HCT116 (cell line): ENCODE measurements around the gene SNAI1. TPM values are rescaled to one million over a fixed set of nuclear protein-coding genes. Genes with fewer than 3 reads are reported as not detected.

ENCODE experiments used
- ATAC-seq: fragments of 200-7000 bp; cut with Tn5 transposase; 2 replicates; pipeline ENCODE4 v1.9.1; 2020; ENCODE audit warnings: mild to moderate bottlenecking, moderate library complexity
- BruUV-seq: library from RNA; stranded (reverse); fragments of 400-500 nt; replicated peaks from 2 replicates; lab custom pipeline; 2021; lab: Mats Ljungman, UMichigan
- CTCF ChIA-PET: fragments of 300-600 bp; sonication (Branson Sonifier 250); formaldehyde crosslinking; loops from one replicate; lab custom pipeline; 2021; ENCODE audit warnings: antibody characterized with exemption; lab: Charles Lee
- POLR2A ChIA-PET: fragments of 300-600, 350-600 bp; sonication (Branson Sonifier 250); formaldehyde crosslinking; loops from one replicate; lab custom pipeline; 2021; ENCODE audit warnings: antibody characterized with exemption; lab: Charles Lee
- RAD21 ChIA-PET, 2 experiments: fragments of 300-600 bp; sonication (Branson Sonifier 250); formaldehyde crosslinking; loops; one replicate each; lab custom pipeline; 2023; ENCODE audit warnings: low total read pairs in 2 of 2; ENCODE audit not compliant: uncharacterized antibody in 2 of 2, unreplicated experiment in 2 of 2, low non-redundant PET in 1 of 2; lab: Charles Lee
- DNase-seq: peaks from one replicate; pipeline ENCODE4 v3.0.0-alpha.2; 2010; ENCODE audit warnings: low read depth, low spot score
- H2AFZ ChIP-seq: fragments of 200-600 bp; shearing (Covaris generic), sonication (generic); 2 replicates; pipeline ENCODE4 v1.6.1; 2017; ENCODE audit warnings: low read depth, mixed run types, mixed read lengths, antibody characterized with exemption, low read length; ENCODE audit not compliant: poor library complexity, severe bottlenecking
- H3K27ac ChIP-seq: 2 replicates; pipeline ENCODE4 v1.5.1; 2012; ENCODE audit warnings: low read depth, low read length
- H3K27me3 ChIP-seq: fragments of 200-600 bp; sonication (generic); 2 replicates; pipeline ENCODE4 v1.6.1; 2016; ENCODE audit warnings: mixed run types, low read length, mixed read lengths; ENCODE audit not compliant: insufficient read depth
- H3K36me3 ChIP-seq, 2 experiments: fragments of 200-500 bp in 1 of 2; fragments of 200-600 bp in 1 of 2; sonication (Bioruptor generic) in 1 of 2; sonication (generic) in 1 of 2; 2 replicates each; pipeline versions ENCODE4 v1.5.1 to v1.6.1; 2014 to 2016; ENCODE audit warnings: low read length in 2 of 2, inconsistent platforms in 1 of 2, mixed read lengths in 1 of 2, mixed run types in 1 of 2; ENCODE audit not compliant: insufficient read depth in 2 of 2, control insufficient read depth in 1 of 2
- H3K4me1 ChIP-seq, 2 experiments: fragments of 200-600 bp in 1 of 2; sonication (generic) in 1 of 2; 2 replicates each; pipeline versions ENCODE4 v1.5.1 to v1.6.1; 2012 to 2017; ENCODE audit warnings: low read length in 2 of 2, inconsistent platforms in 1 of 2, mild to moderate bottlenecking in 1 of 2, mixed read lengths in 1 of 2, mixed run types in 1 of 2, moderate library complexity in 1 of 2; ENCODE audit not compliant: insufficient read depth in 2 of 2, control insufficient read depth in 1 of 2
- H3K4me2 ChIP-seq: fragments of 200-600 bp; sonication (generic); 2 replicates; pipeline ENCODE4 v1.6.1; 2017; ENCODE audit warnings: mixed run types, low read length, mixed read lengths
- H3K4me3 ChIP-seq, 2 experiments: fragments of 200-600 bp in 1 of 2; sonication (generic) in 1 of 2; replicated peaks in 1 of 2; 2 replicates each; pipeline ENCODE4 v1.5.1; 2011 to 2016; ENCODE audit warnings: low read length in 2 of 2, control low read depth in 1 of 2, low read depth in 1 of 2, mild to moderate bottlenecking in 1 of 2, mixed read lengths in 1 of 2, mixed run types in 1 of 2
- H3K79me2 ChIP-seq: fragments of 200-600 bp; sonication (generic); 2 replicates; pipeline ENCODE4 v1.6.1; 2017; ENCODE audit warnings: mild to moderate bottlenecking, mixed run types, low read length, moderate library complexity, mixed read lengths; ENCODE audit not compliant: insufficient read depth
- H3K9ac ChIP-seq: fragments of 200-600 bp; sonication (generic); 2 replicates; pipeline ENCODE4 v1.6.1; 2016; ENCODE audit warnings: low read length, mixed read lengths
- H3K9me2 ChIP-seq: fragments of 200-600 bp; sonication (generic), shearing (Covaris generic); 2 replicates; pipeline ENCODE4 v1.6.1; 2017; ENCODE audit warnings: mixed run types, mild to moderate bottlenecking, moderate library complexity; ENCODE audit not compliant: insufficient read depth
- H3K9me3 ChIP-seq, 2 experiments: fragments of 200-500 bp in 1 of 2; fragments of 200-600 bp in 1 of 2; sonication (Bioruptor generic) in 1 of 2; sonication (generic) in 1 of 2; 2 replicates each; pipeline ENCODE4 v1.6.1; 2014 to 2017; ENCODE audit warnings: low read length in 2 of 2, mixed read lengths in 2 of 2, inconsistent platforms in 1 of 2, low read depth in 1 of 2, mild to moderate bottlenecking in 1 of 2, mixed run types in 1 of 2, moderate library complexity in 1 of 2; ENCODE audit not compliant: control insufficient read depth in 1 of 2, insufficient read depth in 1 of 2
- H4K20me1 ChIP-seq: fragments of 200-600 bp; sonication (generic), shearing (Covaris generic); 2 replicates; pipeline ENCODE4 v1.6.1; 2017; ENCODE audit warnings: mixed run types, mild to moderate bottlenecking, moderate library complexity; ENCODE audit not compliant: insufficient read depth
- CBX3 ChIP-seq: IDR thresholded peaks from 2 replicates; pipeline ENCODE4 v1.6.1; 2012; ENCODE audit warnings: low read depth
- EGR1 ChIP-seq: IDR thresholded peaks from 2 replicates; pipeline ENCODE4 v1.6.1; 2012; ENCODE audit warnings: low read depth
- ELF1 ChIP-seq: IDR thresholded peaks from 2 replicates; pipeline ENCODE4 v1.6.1; 2012; ENCODE audit warnings: low read depth, borderline replicate concordance
- EZH2 ChIP-seq: fragments of 200-600 bp; sonication (generic); IDR thresholded peaks from 2 replicates; pipeline ENCODE4 v1.6.1; 2017; ENCODE audit warnings: antibody characterized with exemption, mixed run types
- EZH2phosphoT487 ChIP-seq: fragments of 200-600 bp; IDR thresholded peaks from 2 replicates; pipeline ENCODE4 v1.6.1; 2018; ENCODE audit warnings: antibody characterized with exemption, borderline replicate concordance
- JUND ChIP-seq: IDR thresholded peaks from 2 replicates; pipeline ENCODE4 v1.6.1; 2012
- MAX ChIP-seq: IDR thresholded peaks from 2 replicates; pipeline ENCODE4 v1.6.1; 2012
- POLR2AphosphoS5 ChIP-seq: IDR thresholded peaks from 2 replicates; pipeline ENCODE4 v1.6.1; 2011; ENCODE audit warnings: mild to moderate bottlenecking, low read depth, low read length, moderate library complexity
- REST ChIP-seq: IDR thresholded peaks from 2 replicates; pipeline ENCODE4 v1.6.1; 2012; ENCODE audit warnings: low read depth
- SIN3A ChIP-seq: IDR thresholded peaks from 2 replicates; pipeline ENCODE4 v1.6.1; 2012; ENCODE audit warnings: low read depth
- SP1 ChIP-seq: IDR thresholded peaks from 2 replicates; pipeline ENCODE4 v1.6.1; 2012; ENCODE audit warnings: low read depth
- TCF7L2 ChIP-seq: IDR thresholded peaks from 2 replicates; pipeline ENCODE4 v1.7.0; 2011; ENCODE audit warnings: borderline replicate concordance, inconsistent platforms; ENCODE audit not compliant: insufficient read depth, insufficient read length; ENCODE audit errors: extremely low read depth
- YY1 ChIP-seq: IDR thresholded peaks from 2 replicates; pipeline ENCODE4 v1.6.1; 2011; ENCODE audit warnings: low read length, low read depth, moderate library complexity, mild to moderate bottlenecking; ENCODE audit not compliant: insufficient replicate concordance; ENCODE audit errors: extremely low read depth
- ZNF274 ChIP-seq: fragments of 200-500 bp; sonication (Bioruptor generic); IDR thresholded peaks from 2 replicates; pipeline ENCODE4 v1.6.1; 2014; ENCODE audit warnings: mild to moderate bottlenecking, low read depth, low read length, inconsistent platforms
- intact Hi-C: fragments of 100-400 bp; cut with micrococcal nuclease; formaldehyde crosslinking; loops from 2 replicates; pipeline ENCODE4 v1.10.0; 2022
- total RNA-seq: library from RNA; stranded (reverse); gene quantifications from one replicate; pipeline ENCODE4 v1.2.1, GENCODE V29; 2021; ENCODE audit not compliant: unreplicated experiment

The SNAI1 gene
- total RNA-seq, 1 experiment from 2014 or later, result 13.4 TPM

- no TSS peak for BruUV-seq
- H3K27me3 ChIP-seq, result no peaks in the 10 kb centered on the region
- no peak overlapping the region for H3K4me3 ChIP-seq
- H3K9me3 ChIP-seq, result no peaks in the 10 kb centered on the region
- DNase-seq, result no peak
- no peak for TF ChIP-seq POLR2AphosphoS5
- TF ChIP-seq EZH2, result no peak
- TF ChIP-seq ZNF274, result no peak
- no peak for TF ChIP-seq SP1
- TF ChIP-seq SIN3A, result no peak
- no peak for TF ChIP-seq JUND
- no peak for TF ChIP-seq REST
- TF ChIP-seq ELF1, result no peak
- TF ChIP-seq CBX3, result no peak
- TF ChIP-seq YY1, result no peak
- TF ChIP-seq MAX, result no peak
- no peak for TF ChIP-seq EZH2phosphoT487
- TF ChIP-seq EGR1, result no peak
- no peak for TF ChIP-seq TCF7L2
- H2AFZ ChIP-seq, result no peak overlapping the region
- no peak overlapping the region for H3K27ac ChIP-seq
- no peaks in the 10 kb centered on the region for H3K9me2 ChIP-seq
- no peak overlapping the region for H3K4me2 ChIP-seq
- peaks cover 49% of the 10 kb centered on the region for H3K79me2 ChIP-seq
- intact Hi-C loops, result no loop called here
- ChIA-PET POLR2A (no interaction called here), RAD21 (no interaction called here), CTCF (no interaction called here)
- no peaks in the 10 kb centered on the region for H4K20me1 ChIP-seq
- no peak overlapping the region for H3K9ac ChIP-seq
- H3K4me1 ChIP-seq, result peaks cover 9 to 67% of the 10 kb centered on the region in 2 experiments
- ATAC-seq, result no peak
- H3K36me3 ChIP-seq, result peaks cover 26 to 48% of the 10 kb centered on the region in 2 experiments
Observed at GRCh38 chr20:49986049-49986448, 3.3 kb downstream of the SNAI1 start.
